Omental fat pad (tissue), 4 donors: ENCODE data around the gene FGGY. TPM values are rescaled to one million over a fixed set of nuclear protein-coding genes. Genes with fewer than 3 reads are reported as not detected.
"Not testable (repeated sequence)": the region's sequence is repeated elsewhere in the genome, so short reads cannot be mapped to it uniquely, and the experiment has no call there.

Source experiments
- ATAC-seq: fragments of 150-250 bp; one replicate; pipeline ENCODE4 v1.9.1; 2016; ENCODE audit warnings: mild to moderate bottlenecking, moderate library complexity; ENCODE audit not compliant: low FRiP score
- DNase-seq: peaks from one replicate; pipeline ENCODE4 v3.0.0-alpha.2; 2019; ENCODE audit warnings: low spot score
- CTCF ChIP-seq, 3 donors: fragments of 450-650 bp; IDR thresholded peaks; one replicate each; pipeline ENCODE4 v1.5.1; 2016 to 2017; ENCODE audit warnings: antibody characterized with exemption in 3 of 3, mild to moderate bottlenecking in 3 of 3, moderate library complexity in 2 of 3
- total RNA-seq, 4 donors: library from RNA; depleted of rRNA; stranded (reverse); fragments of >200 nt; gene quantifications; one replicate each; pipeline ENCODE4 v1.1.0, GENCODE V29; 2016

The FGGY gene
- total RNA-seq, 4 donors from 2014 or later = 4.9 to 20.6 (median 10.7) TPM

GRCh38 chr1:59526240-59526639 lies 229.3 kb downstream of the FGGY start:
- no peak for DNase-seq
- no peak for TF ChIP-seq CTCF (IDR thresholded peaks at IDR 0.05)
- no peak for ATAC-seq

GRCh38 chr1:59528471-59528870 lies 231.6 kb downstream of the FGGY start:
- DNase-seq = no peak
- ATAC-seq = no peak
- no peak for TF ChIP-seq CTCF (IDR thresholded peaks at IDR 0.05)

GRCh38 chr1:59528900-59529299 lies 232.0 kb downstream of the FGGY start:
- DNase-seq = no peak
- no peak for ATAC-seq
- TF ChIP-seq CTCF (IDR thresholded peaks at IDR 0.05) = no peak

GRCh38 chr1:59530119-59530518 lies 233.2 kb downstream of the FGGY start:
- ATAC-seq = no peak
- no peak for DNase-seq
- TF ChIP-seq CTCF (IDR thresholded peaks at IDR 0.05) = no peak

- TF ChIP-seq CTCF (IDR thresholded peaks at IDR 0.05) = no peak
- DNase-seq = no peak
- ATAC-seq = no peak
These were observed 235.2 kb downstream of the FGGY start for GRCh38 chr1:59532102-59532501.

- ATAC-seq, DNase-seq: not testable (repeated sequence)
These were observed 241.6 kb downstream of the FGGY start for GRCh38 chr1:59538476-59538875.

GRCh38 chr1:59539961-59540681 lies 243.2 kb downstream of the FGGY start:
- ATAC-seq (no peak), DNase-seq (no peak)
- TF ChIP-seq CTCF (IDR thresholded peaks at IDR 0.05) = no peak
